Stimulated activated effector memory CD8-positive, alpha-beta T cell treated with anti-CD3 and anti-CD28 coated beads, Interleukin-12 subunit alpha, Interleukin-12 subunit beta, amount 100 ng/mL, for 72 hours (primary cell): ENCODE results near the gene TTC28.
"Not testable (repeated sequence)": the region's sequence is repeated elsewhere in the genome, so short reads cannot be mapped to it uniquely, and the experiment has no call there.

Source experiments
- ATAC-seq: fragments of 150-1000 bp; cut with Tn5 transposase; 2 replicates; pipeline ENCODE4 v1.10.0; 2021
- DNase-seq, 2 donors: peaks; one replicate each; pipeline ENCODE4 v3.0.0; 2021 to 2022; ENCODE audit warnings: low spot score in 2 of 2
- H3K27ac Mint-ChIP-seq: one replicate; pipeline ENCODE4 v1.8.0; 2022; ENCODE audit warnings: mild to moderate bottlenecking, mixed read lengths
- H3K36me3 Mint-ChIP-seq: one replicate; pipeline ENCODE4 v1.8.0; 2022; ENCODE audit warnings: mild to moderate bottlenecking, mixed read lengths
- H3K4me1 Mint-ChIP-seq: one replicate; pipeline ENCODE4 v1.8.0; 2022; ENCODE audit warnings: mixed read lengths
- H3K4me3 Mint-ChIP-seq: one replicate; pipeline ENCODE4 v1.8.0; 2022; ENCODE audit warnings: mild to moderate bottlenecking, mixed read lengths
- H3K9me3 Mint-ChIP-seq: one replicate; pipeline ENCODE4 v1.8.0; 2022; ENCODE audit warnings: mixed read lengths

Gene TTC28

GRCh38 chr22:28600546-28601143 is 79.0 kb downstream of the TTC28 start:
- no peak overlapping the region for H3K27ac Mint-ChIP-seq
- no peaks in the 10 kb centered on the region for H3K4me1 Mint-ChIP-seq
- ATAC-seq, result no peak
- H3K9me3 Mint-ChIP-seq, result no peaks in the 10 kb centered on the region
- no peak overlapping the region for H3K4me3 Mint-ChIP-seq
- no peaks in the 10 kb centered on the region for H3K36me3 Mint-ChIP-seq
- DNase-seq, result no peak

GRCh38 chr22:28599693-28600092 is 79.9 kb downstream of the TTC28 start:
- Mint-ChIP-seq H3K27ac (no peak overlapping the region), H3K4me3 (no peak overlapping the region), H3K9me3 (no peaks in the 10 kb centered on the region), H3K4me1 (no peaks in the 10 kb centered on the region), H3K36me3 (no peaks in the 10 kb centered on the region)
- DNase-seq (no peak), ATAC-seq (no peak)

- no peak for ATAC-seq
These were observed 82.0 kb downstream of the TTC28 start for GRCh38 chr22:28597665-28598064.

GRCh38 chr22:28594797-28595462 is 84.7 kb downstream of the TTC28 start:
- H3K27ac Mint-ChIP-seq, result no peak overlapping the region
- ATAC-seq (peak; percentile 60), DNase-seq (no peak)
- H3K4me3 Mint-ChIP-seq, result no peak overlapping the region
- H3K4me1 Mint-ChIP-seq, result no peaks in the 10 kb centered on the region
- no peaks in the 10 kb centered on the region for H3K36me3 Mint-ChIP-seq
- H3K9me3 Mint-ChIP-seq, result no peaks in the 10 kb centered on the region

More at GRCh38 chr22:28597665-28598064, 82.0 kb downstream of the TTC28 start:
- no peak for DNase-seq
- Mint-ChIP-seq H3K4me3 (no peak overlapping the region), H3K27ac (no peak overlapping the region), H3K9me3 (no peaks in the 10 kb centered on the region), H3K36me3 (no peaks in the 10 kb centered on the region), H3K4me1 (no peaks in the 10 kb centered on the region)

GRCh38 chr22:28594076-28594796 is 85.4 kb downstream of the TTC28 start:
- Mint-ChIP-seq H3K9me3 (no peaks in the 10 kb centered on the region), H3K4me3 (no peak overlapping the region), H3K27ac (no peak overlapping the region), H3K4me1 (no peaks in the 10 kb centered on the region), H3K36me3 (no peaks in the 10 kb centered on the region)
- ATAC-seq, result no peak
- no peak for DNase-seq

- Mint-ChIP-seq H3K4me1 (no peaks in the 10 kb centered on the region), H3K27ac (no peak overlapping the region), H3K4me3 (no peak overlapping the region), H3K36me3 (no peaks in the 10 kb centered on the region), H3K9me3 (no peaks in the 10 kb centered on the region)
- DNase-seq, result no peak
- no peak for ATAC-seq
These were observed 86.3 kb downstream of the TTC28 start for GRCh38 chr22:28593299-28593698.

GRCh38 chr22:28589102-28589750 is 90.4 kb downstream of the TTC28 start:
- Mint-ChIP-seq H3K36me3 (no peaks in the 10 kb centered on the region), H3K4me3 (no peak overlapping the region), H3K4me1 (no peaks in the 10 kb centered on the region), H3K27ac (no peak overlapping the region), H3K9me3 (no peaks in the 10 kb centered on the region)
- DNase-seq, result no peak
- no peak for ATAC-seq

GRCh38 chr22:28585324-28585723 is 94.3 kb downstream of the TTC28 start:
- ATAC-seq (no peak), DNase-seq (no peak)
- H3K4me3 Mint-ChIP-seq, result no peak overlapping the region
- no peaks in the 10 kb centered on the region for H3K36me3 Mint-ChIP-seq
- H3K4me1 Mint-ChIP-seq, result no peaks in the 10 kb centered on the region
- H3K9me3 Mint-ChIP-seq, result no peaks in the 10 kb centered on the region
- no peak overlapping the region for H3K27ac Mint-ChIP-seq

- H3K36me3 Mint-ChIP-seq, result no peaks in the 10 kb centered on the region
- H3K4me3 Mint-ChIP-seq, result no peak overlapping the region
- no peak overlapping the region for H3K27ac Mint-ChIP-seq
- DNase-seq, result no peak
- H3K4me1 Mint-ChIP-seq, result no peaks in the 10 kb centered on the region
- ATAC-seq, result no peak
- no peaks in the 10 kb centered on the region for H3K9me3 Mint-ChIP-seq
These were observed 96.8 kb downstream of the TTC28 start for GRCh38 chr22:28582806-28583205.

GRCh38 chr22:28581016-28581415 is 98.6 kb downstream of the TTC28 start:
- ATAC-seq (no peak), DNase-seq (no peak)
- Mint-ChIP-seq H3K36me3 (no peaks in the 10 kb centered on the region), H3K4me1 (no peaks in the 10 kb centered on the region), H3K9me3 (no peaks in the 10 kb centered on the region), H3K27ac (no peak overlapping the region), H3K4me3 (no peak overlapping the region)

- Mint-ChIP-seq H3K36me3 (no peaks in the 10 kb centered on the region), H3K4me3 (no peak overlapping the region), H3K27ac (no peak overlapping the region), H3K4me1 (no peaks in the 10 kb centered on the region), H3K9me3 (no peaks in the 10 kb centered on the region)
- DNase-seq, result no peak
- ATAC-seq, result no peak
These were observed 103.5 kb downstream of the TTC28 start for GRCh38 chr22:28576162-28576561.

GRCh38 chr22:28574159-28574788 is 105.4 kb downstream of the TTC28 start:
- no peak overlapping the region for H3K4me3 Mint-ChIP-seq
- ATAC-seq, result no peak
- H3K4me1 Mint-ChIP-seq, result no peaks in the 10 kb centered on the region
- H3K36me3 Mint-ChIP-seq, result no peaks in the 10 kb centered on the region
- no peaks in the 10 kb centered on the region for H3K9me3 Mint-ChIP-seq
- no peak overlapping the region for H3K27ac Mint-ChIP-seq
- DNase-seq, result no peak

GRCh38 chr22:28570696-28571373 is 108.8 kb downstream of the TTC28 start:
- ATAC-seq, result no peak
- Mint-ChIP-seq H3K9me3 (no peaks in the 10 kb centered on the region), H3K27ac (no peak overlapping the region), H3K4me3 (no peak overlapping the region), H3K4me1 (no peaks in the 10 kb centered on the region), H3K36me3 (no peaks in the 10 kb centered on the region)
- DNase-seq, result no peak

- ATAC-seq, H3K4me3 Mint-ChIP-seq, H3K36me3 Mint-ChIP-seq, H3K9me3 Mint-ChIP-seq, DNase-seq, H3K27ac Mint-ChIP-seq, H3K4me1 Mint-ChIP-seq: not testable (repeated sequence)
These were observed 110.7 kb downstream of the TTC28 start for GRCh38 chr22:28568974-28569373.

- Mint-ChIP-seq H3K27ac (no peak overlapping the region), H3K4me3 (no peak overlapping the region), H3K9me3 (no peaks in the 10 kb centered on the region), H3K36me3 (no peaks in the 10 kb centered on the region), H3K4me1 (no peaks in the 10 kb centered on the region)
- DNase-seq (no peak), ATAC-seq (no peak)
These were observed 111.5 kb downstream of the TTC28 start for GRCh38 chr22:28568099-28568498.
